HG03039 (cell line): ENCODE results near the gene OR51L1.

ENCODE experiments used
- ATAC-seq: cut with Tn5 transposase; IDR thresholded peaks from one replicate; pipeline ENCODE4 v1.9.1; 2021; ENCODE audit warnings: mild to moderate bottlenecking, moderate library complexity; ENCODE audit not compliant: unreplicated experiment

The OR51L1 gene

GRCh38 chr11:5046754-5047330 is 52.2 kb downstream of the OR51L1 start:
- ATAC-seq = no peak
